Activated CD4-positive, alpha-beta T cell treated with anti-CD3 and anti-CD28 coated beads for 36 hours (primary cell): Measurements from ENCODE around the gene IARS1. TPM values are rescaled to one million over a fixed set of nuclear protein-coding genes. Genes with fewer than 3 reads are reported as not detected.

Experiments used
- ATAC-seq: fragments of 200-7000 bp; cut with Tn5 transposase; one replicate; pipeline ENCODE4 v1.10.0; 2021; ENCODE audit warnings: mild to moderate bottlenecking, moderate library complexity
- CTCF ChIA-PET: fragments of 350-600 bp; sonication (Branson Sonifier 250); formaldehyde crosslinking; loops from one replicate; lab custom pipeline; 2021; ENCODE audit warnings: antibody characterized with exemption; lab: Charles Lee
- POLR2A ChIA-PET: fragments of 350-600 bp; sonication (Branson Sonifier 250); formaldehyde crosslinking; loops from one replicate; lab custom pipeline; 2021; ENCODE audit warnings: antibody characterized with exemption, inconsistent platforms; lab: Charles Lee
- DNase-seq: peaks from one replicate; pipeline ENCODE4 v3.0.0-alpha.2; 2020
- H3K27ac Mint-ChIP-seq: one replicate; pipeline ENCODE4 v1.8.0; 2021; ENCODE audit warnings: mixed read lengths
- H3K27me3 Mint-ChIP-seq: one replicate; pipeline ENCODE4 v1.8.0; 2021; ENCODE audit warnings: mixed read lengths
- H3K36me3 Mint-ChIP-seq: one replicate; pipeline ENCODE4 v1.8.0; 2021; ENCODE audit warnings: low read depth, mixed read lengths
- H3K4me1 Mint-ChIP-seq: one replicate; pipeline ENCODE4 v1.8.0; 2021; ENCODE audit warnings: mixed read lengths
- H3K4me3 Mint-ChIP-seq: one replicate; pipeline ENCODE4 v1.8.0; 2021; ENCODE audit warnings: mild to moderate bottlenecking, moderate library complexity, mixed read lengths
- H3K9me3 Mint-ChIP-seq: one replicate; pipeline ENCODE4 v1.8.0; 2021; ENCODE audit warnings: low read depth, mixed read lengths
- intact Hi-C, 2 experiments: fragments of 100-400 bp; cut with DNase I in 1 of 2; cut with micrococcal nuclease in 1 of 2; formaldehyde crosslinking; loops; one replicate each; pipeline versions ENCODE4 v1.14.2 to v1.15.1; 2022 to 2024; cut with DNase I, micrococcal nuclease
- total RNA-seq, 2 experiments: library from RNA; stranded (reverse); gene quantifications; one replicate each; pipeline ENCODE4 v1.2.3, GENCODE V29; 2021

IARS1 gene
- total RNA-seq, 2 experiments from 2014 or later: 261 to 286 TPM

- Mint-ChIP-seq H3K36me3 (peaks cover 31% of the 10 kb centered on the region), H3K4me3 (peak overlapping the region; percentile 89), H3K9me3 (no peaks in the 10 kb centered on the region), H3K27me3 (no peaks in the 10 kb centered on the region), H3K4me1 (peaks cover 37% of the 10 kb centered on the region), H3K27ac (peak overlapping the region; percentile 97)
- ChIA-PET CTCF (interaction anchor here (0.7 to 0.8 kb wide), 2 partner anchors 214 to 1136 kb away, joined by 4 read pairs; no protein-coding TSS in a partner anchor), POLR2A (interaction anchor here (0.6 to 2.2 kb wide), 5 partner anchors 18 to 345 kb away, joined by 3 to 8 read pairs (median 4); partner anchors contain the start of gene IPPK)
- intact Hi-C loops: loop anchor here (1.0 to 10.0 kb wide), 10 partner anchors 10 to 1127 kb away; partner anchors contain the start of genes IARS1 (in 2 of the 2), FAM120A (in 1 of the 2), FAM120AOS (in 1 of the 2) and IPPK (in 1 of the 2)
- DNase-seq (peak; percentile 72), ATAC-seq (peak; percentile 31)
Observed at GRCh38 chr9:92324889-92325268, 31.4 kb upstream of the IARS1 start.

DNA sequence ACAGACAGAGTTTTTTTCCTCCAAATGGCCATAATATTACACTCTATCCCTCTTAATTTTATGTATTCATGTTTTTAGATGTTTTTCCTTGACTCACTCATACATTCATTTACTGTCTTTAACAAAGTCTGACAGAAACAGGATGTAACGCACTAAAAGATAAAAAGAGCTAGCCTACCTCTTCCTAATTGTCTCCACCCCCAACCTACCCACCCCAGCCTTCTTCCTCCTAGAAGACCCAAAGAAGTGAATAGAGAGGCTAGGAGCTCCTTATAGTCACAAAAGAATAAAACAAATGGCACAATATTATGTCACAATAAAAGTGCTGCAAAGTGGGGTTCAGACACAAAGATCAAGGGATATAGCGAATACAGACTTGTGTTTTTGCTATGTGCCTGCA lies 30.9 kb upstream of the IARS1 start:
- Mint-ChIP-seq H3K4me3 (peak overlapping the region; percentile 89), H3K36me3 (peaks cover 32% of the 10 kb centered on the region), H3K4me1 (peaks cover 37% of the 10 kb centered on the region), H3K9me3 (no peaks in the 10 kb centered on the region), H3K27me3 (no peaks in the 10 kb centered on the region), H3K27ac (peak overlapping the region; percentile 97)
- CTCF ChIA-PET: interaction anchor here (0.7 to 0.8 kb wide), 2 partner anchors 214 to 1136 kb away, joined by 4 read pairs; no protein-coding TSS in a partner anchor
- ATAC-seq (no peak), DNase-seq (no peak)
- POLR2A ChIA-PET: interaction anchor here (0.6 to 2.2 kb wide), 3 partner anchors 17 to 346 kb away, joined by 4 to 8 read pairs (median 6); partner anchors contain the start of gene IPPK
- intact Hi-C loops: loop anchor here (1.0 to 10.0 kb wide), 2 partner anchors 9 to 310 kb away; no protein-coding TSS in a partner anchor

DNA sequence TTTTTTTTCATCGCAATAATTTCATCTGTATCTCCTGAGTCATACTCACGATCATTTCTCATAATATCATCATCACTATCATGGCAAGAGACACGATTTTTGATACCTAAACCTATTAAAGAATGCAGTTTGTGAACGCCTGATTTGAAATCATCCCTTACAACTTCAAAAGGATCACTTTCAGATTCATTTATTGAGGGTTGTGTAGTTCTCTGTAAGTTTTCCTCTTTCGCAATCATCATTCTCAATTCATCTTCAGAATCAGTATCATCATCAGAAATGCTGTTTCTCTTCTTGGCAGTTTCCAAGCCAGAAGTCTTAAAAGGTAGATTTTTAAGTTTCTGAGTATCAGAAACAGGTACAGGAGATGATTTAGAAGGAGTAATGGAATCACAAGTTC lies 22.0 kb upstream of the IARS1 start:
- DNase-seq (no peak), ATAC-seq (peak; percentile 77)
- peaks cover 45% of the 10 kb centered on the region for H3K4me1 Mint-ChIP-seq
- intact Hi-C loops: loop anchor here in 1 of 2 experiments (1.0 kb wide), 1 partner anchor 9 kb away; no protein-coding TSS in a partner anchor
- no peak overlapping the region for H3K4me3 Mint-ChIP-seq
- H3K27ac Mint-ChIP-seq: peak overlapping the region; percentile 85
- ChIA-PET POLR2A (interaction anchor here (1.1 kb wide), 1 partner anchor 24 kb away, joined by 3 read pairs; no protein-coding TSS in a partner anchor), CTCF (no interaction called here)
- H3K9me3 Mint-ChIP-seq: no peaks in the 10 kb centered on the region
- peaks cover 73% of the 10 kb centered on the region for H3K36me3 Mint-ChIP-seq
- no peaks in the 10 kb centered on the region for H3K27me3 Mint-ChIP-seq

DNA sequence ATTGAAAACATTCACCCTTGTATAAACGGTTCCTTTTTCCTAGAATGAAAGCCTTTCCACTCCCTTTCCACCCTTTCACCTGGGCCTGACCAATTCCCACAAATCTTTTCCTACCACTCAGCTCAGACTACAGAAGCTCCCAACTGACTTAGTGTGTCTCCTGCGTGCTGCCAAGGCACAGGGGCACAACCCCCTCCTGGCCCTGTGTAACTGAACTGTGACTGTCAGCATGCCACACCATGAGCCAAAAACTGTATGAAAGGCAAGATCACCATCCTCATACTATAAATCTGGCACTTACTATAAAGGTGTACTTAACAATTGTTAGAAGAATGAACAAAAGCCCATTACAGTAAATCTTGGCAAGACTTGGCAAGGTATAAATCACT lies 20.1 kb upstream of the IARS1 start:
- DNase-seq (no peak), ATAC-seq (no peak)
- POLR2A ChIA-PET: interaction anchor here (0.7 kb wide), 1 partner anchor 15 kb away, joined by 4 read pairs; no protein-coding TSS in a partner anchor
- H3K9me3 Mint-ChIP-seq: no peaks in the 10 kb centered on the region
- CTCF ChIA-PET: interaction anchor here (1.1 to 1.7 kb wide), 4 partner anchors 8 to 179 kb away, joined by 3 to 5 read pairs (median 4); no protein-coding TSS in a partner anchor
- H3K27me3 Mint-ChIP-seq: no peaks in the 10 kb centered on the region
- no peak overlapping the region for H3K4me3 Mint-ChIP-seq
- intact Hi-C loops: no loop called here
- peak overlapping the region; percentile 12 for H3K27ac Mint-ChIP-seq
- H3K36me3 Mint-ChIP-seq: peaks cover 78% of the 10 kb centered on the region
- H3K4me1 Mint-ChIP-seq: peaks cover 45% of the 10 kb centered on the region

DNA sequence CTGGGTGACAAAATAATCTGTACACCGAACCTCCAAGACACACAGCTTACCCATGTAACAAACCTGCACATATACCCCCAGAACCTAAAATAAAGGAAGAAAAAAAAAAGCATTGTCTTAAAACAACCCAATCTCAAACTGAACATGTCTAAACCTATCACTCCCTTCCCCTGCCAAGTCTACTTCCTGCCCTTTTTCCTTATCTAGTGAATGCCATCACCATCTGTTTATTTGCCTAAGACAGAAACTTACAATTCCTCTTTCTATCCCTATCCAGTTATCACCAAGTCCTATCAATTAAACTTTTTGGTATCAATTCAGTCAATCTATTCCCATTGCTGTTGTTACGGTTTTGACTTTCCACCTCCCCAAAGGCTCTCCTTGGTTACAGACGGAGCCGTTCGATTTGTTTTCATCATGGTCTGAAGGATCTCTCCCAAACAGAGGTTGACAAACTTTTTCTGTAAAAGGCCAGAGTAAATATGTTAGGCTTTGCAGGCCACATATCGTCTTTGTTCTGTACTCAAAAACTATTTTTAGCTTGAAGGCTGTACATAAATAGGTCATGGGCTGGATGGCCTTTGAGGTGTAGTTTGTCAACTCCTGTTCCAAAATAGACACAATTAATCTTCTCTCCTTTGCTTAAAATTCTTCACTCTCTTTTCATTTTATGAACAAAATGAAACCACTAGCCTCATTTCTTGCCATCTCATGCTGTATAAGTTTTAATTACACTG lies 19.6 kb upstream of the IARS1 start:
- H3K27me3 Mint-ChIP-seq: no peaks in the 10 kb centered on the region
- no peak overlapping the region for H3K4me3 Mint-ChIP-seq
- H3K4me1 Mint-ChIP-seq: peaks cover 45% of the 10 kb centered on the region
- DNase-seq (no peak), ATAC-seq (no peak)
- H3K9me3 Mint-ChIP-seq: no peaks in the 10 kb centered on the region
- H3K36me3 Mint-ChIP-seq: peaks cover 79% of the 10 kb centered on the region
- intact Hi-C loops: no loop called here
- ChIA-PET POLR2A (interaction anchor here (0.7 kb wide), 1 partner anchor 15 kb away, joined by 4 read pairs; no protein-coding TSS in a partner anchor), CTCF (interaction anchor here (0.8 to 1.7 kb wide), 3 partner anchors 8 to 178 kb away, joined by 3 to 4 read pairs (median 3); no protein-coding TSS in a partner anchor)
- H3K27ac Mint-ChIP-seq: peak overlapping the region; percentile 79

DNA sequence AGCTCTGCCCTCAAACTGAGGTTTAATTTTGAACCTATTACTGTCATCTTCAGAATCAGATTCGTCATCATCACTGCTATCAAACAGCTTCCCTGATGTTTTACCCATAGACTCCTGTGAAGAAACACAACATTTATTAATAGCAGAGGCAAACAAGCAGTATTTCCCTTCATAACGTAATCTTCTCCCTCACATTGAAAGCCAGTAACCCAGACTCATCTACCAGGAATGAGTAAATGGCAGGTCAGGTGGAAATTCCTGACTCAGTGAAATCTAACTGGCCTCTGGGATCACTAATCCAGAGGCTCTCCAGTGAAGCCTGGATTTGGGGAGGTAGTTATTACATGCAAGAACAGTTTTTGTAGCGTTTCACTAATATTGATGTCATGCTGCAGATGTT lies 17.1 kb upstream of the IARS1 start:
- H3K36me3 Mint-ChIP-seq: peaks cover 70% of the 10 kb centered on the region
- ChIA-PET POLR2A (no interaction called here), CTCF (interaction anchor here (1.3 kb wide), 1 partner anchor 170 kb away, joined by 5 read pairs; no protein-coding TSS in a partner anchor)

DNA sequence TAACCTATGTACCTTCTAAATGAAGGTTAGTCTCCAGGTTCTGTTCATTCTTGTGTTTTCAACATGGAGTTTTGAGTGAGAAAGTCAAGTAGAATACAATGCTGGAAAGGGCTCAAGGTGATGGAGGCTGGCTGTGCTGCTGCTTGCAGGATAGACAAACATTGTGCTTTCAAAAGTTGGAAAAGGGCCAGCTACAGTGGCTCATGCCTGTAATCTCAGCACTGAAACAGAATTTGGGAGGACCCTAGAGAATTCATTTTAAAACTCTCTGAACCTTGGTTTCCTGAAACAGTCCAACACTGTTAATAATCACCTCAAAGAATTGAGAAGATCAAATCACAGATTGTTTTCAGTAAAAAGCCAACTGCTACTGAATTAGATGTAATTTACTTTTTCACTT lies 15.4 kb upstream of the IARS1 start:
- no peak overlapping the region for H3K4me3 Mint-ChIP-seq
- ChIA-PET POLR2A (no interaction called here), CTCF (interaction anchor here (1.4 kb wide), 1 partner anchor 35 kb away, joined by 3 read pairs; no protein-coding TSS in a partner anchor)
- H3K27ac Mint-ChIP-seq: no peak overlapping the region
- ATAC-seq: no peak
- intact Hi-C loops: no loop called here
- H3K4me1 Mint-ChIP-seq: peaks cover 24% of the 10 kb centered on the region
- H3K36me3 Mint-ChIP-seq: peaks cover 67% of the 10 kb centered on the region
- H3K9me3 Mint-ChIP-seq: no peaks in the 10 kb centered on the region
- DNase-seq: no peak
- no peaks in the 10 kb centered on the region for H3K27me3 Mint-ChIP-seq

More for the DNA sequence above, 17.1 kb upstream of the IARS1 start:
- Mint-ChIP-seq H3K4me1 (peaks cover 39% of the 10 kb centered on the region), H3K9me3 (no peaks in the 10 kb centered on the region), H3K4me3 (no peak overlapping the region), H3K27me3 (no peaks in the 10 kb centered on the region), H3K27ac (no peak overlapping the region)
- DNase-seq (no peak), ATAC-seq (no peak)
- intact Hi-C loops: no loop called here

DNA sequence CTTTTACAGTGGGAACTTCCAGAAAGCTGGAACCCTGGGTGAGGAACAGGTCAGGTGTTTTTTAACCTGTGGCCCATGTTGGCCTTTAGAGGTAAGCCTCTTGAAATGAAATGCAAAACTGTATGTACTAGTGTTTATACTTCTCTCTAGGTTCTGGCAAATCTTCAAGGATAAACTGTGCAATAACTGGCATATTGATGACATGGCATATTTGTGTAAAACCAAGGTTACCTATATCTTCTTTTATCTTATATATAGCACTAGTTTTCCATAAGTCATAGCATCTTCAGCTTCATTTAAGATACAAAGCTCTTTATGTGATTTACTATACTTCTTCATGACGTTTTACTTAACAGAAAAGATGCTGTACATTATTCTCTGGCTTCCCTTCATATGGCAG lies 7.4 kb upstream of the IARS1 start:
- Mint-ChIP-seq H3K36me3 (peaks cover 55% of the 10 kb centered on the region), H3K4me1 (peaks cover 12% of the 10 kb centered on the region), H3K4me3 (no peak overlapping the region), H3K9me3 (no peaks in the 10 kb centered on the region), H3K27ac (no peak overlapping the region), H3K27me3 (no peaks in the 10 kb centered on the region)
- ChIA-PET CTCF (interaction anchor here (1.2 kb wide), 1 partner anchor 38 kb away, joined by 4 read pairs; no protein-coding TSS in a partner anchor), POLR2A (no interaction called here)
- DNase-seq (no peak), ATAC-seq (no peak)
- intact Hi-C loops: no loop called here

GRCh38 chr9:92299116-92299515 lies 5.6 kb upstream of the IARS1 start:
- Mint-ChIP-seq H3K9me3 (no peaks in the 10 kb centered on the region), H3K27ac (peak overlapping the region; percentile 52), H3K4me1 (peaks cover 24% of the 10 kb centered on the region), H3K36me3 (peaks cover 51% of the 10 kb centered on the region), H3K27me3 (no peaks in the 10 kb centered on the region), H3K4me3 (no peak overlapping the region)
- DNase-seq (no peak), ATAC-seq (no peak)
- POLR2A ChIA-PET: no interaction called here
- CTCF ChIA-PET: no interaction called here
- intact Hi-C loops: loop anchor here (10.0 kb wide), 4 partner anchors 336 to 1156 kb away; partner anchors contain the start of genes CARD19 (in 1 of the 2), FAM120A (in 1 of the 2), FAM120AOS (in 1 of the 2) and ZNF484 (in 1 of the 2)

GRCh38 chr9:92298036-92298435 lies 4.5 kb upstream of the IARS1 start:
- H3K9me3 Mint-ChIP-seq: no peaks in the 10 kb centered on the region
- H3K27me3 Mint-ChIP-seq: no peaks in the 10 kb centered on the region
- intact Hi-C loops: loop anchor here (10.0 kb wide), 4 partner anchors 337 to 1157 kb away; partner anchors contain the start of genes CARD19 (in 1 of the 2), FAM120A (in 1 of the 2), FAM120AOS (in 1 of the 2) and ZNF484 (in 1 of the 2)
- DNase-seq: no peak
- H3K4me3 Mint-ChIP-seq: peak overlapping the region; percentile 35
- CTCF ChIA-PET: no interaction called here
- H3K36me3 Mint-ChIP-seq: peaks cover 53% of the 10 kb centered on the region
- H3K27ac Mint-ChIP-seq: peak overlapping the region; percentile 79
- ATAC-seq: no peak
- H3K4me1 Mint-ChIP-seq: peaks cover 24% of the 10 kb centered on the region
- POLR2A ChIA-PET: no interaction called here

DNA sequence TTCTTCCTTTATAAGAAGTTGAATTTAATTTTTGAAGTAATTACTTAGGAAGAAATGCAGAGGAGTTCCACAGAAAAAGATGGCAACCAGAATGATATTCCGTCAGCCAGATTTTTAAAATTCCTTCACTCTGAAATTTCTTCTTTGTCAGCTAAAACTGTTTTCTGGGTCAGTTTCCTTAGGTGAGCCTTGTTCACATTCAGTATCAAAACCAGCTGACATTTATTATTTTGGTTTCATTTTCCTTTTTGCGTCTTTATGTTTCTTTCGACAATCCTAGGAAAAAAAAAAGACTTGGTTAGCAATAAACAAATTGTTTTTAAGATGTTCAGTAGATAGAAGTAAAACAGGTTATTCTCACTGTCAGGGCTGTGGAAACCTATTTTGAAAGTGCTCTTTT lies 4.1 kb upstream of the IARS1 start:
- peak overlapping the region; percentile 35 for H3K4me3 Mint-ChIP-seq
- ATAC-seq (no peak), DNase-seq (no peak)
- ChIA-PET CTCF (no interaction called here), POLR2A (no interaction called here)
- intact Hi-C loops: loop anchor here (10.0 kb wide), 4 partner anchors 337 to 1157 kb away; partner anchors contain the start of genes CARD19 (in 1 of the 2), FAM120A (in 1 of the 2), FAM120AOS (in 1 of the 2) and ZNF484 (in 1 of the 2)
- no peaks in the 10 kb centered on the region for H3K9me3 Mint-ChIP-seq
- peaks cover 28% of the 10 kb centered on the region for H3K4me1 Mint-ChIP-seq
- no peaks in the 10 kb centered on the region for H3K27me3 Mint-ChIP-seq
- peak overlapping the region; percentile 79 for H3K27ac Mint-ChIP-seq
- peaks cover 53% of the 10 kb centered on the region for H3K36me3 Mint-ChIP-seq
